ENCODE results near the gene SIK2.

SIK2 gene

GRCh38 chr11:111607751-111608150 lies 5.5 kb downstream of the SIK2 start:
- TF ChIP-seq TAF1 (IDR thresholded peaks at IDR 0.05; ENCODE audit: borderline replicate concordance, insufficient read depth, low read length) (no peak), FOXP2 (optimal IDR thresholded peaks at IDR 0.05; ENCODE audit: borderline replicate concordance, extremely low read depth, extremely low read length, insufficient read depth) (no peak), POLR2AphosphoS5 (IDR thresholded peaks at IDR 0.05; ENCODE audit: low read depth, low read length) (no peak), SIN3A (IDR thresholded peaks at IDR 0.05; ENCODE audit: borderline replicate concordance, insufficient read depth, low read length) (no peak), REST (IDR thresholded peaks at IDR 0.05; ENCODE audit: insufficient read depth in 1 of 2, low read depth in 2 of 2, low read length in 2 of 2) (no peak)

DNA sequence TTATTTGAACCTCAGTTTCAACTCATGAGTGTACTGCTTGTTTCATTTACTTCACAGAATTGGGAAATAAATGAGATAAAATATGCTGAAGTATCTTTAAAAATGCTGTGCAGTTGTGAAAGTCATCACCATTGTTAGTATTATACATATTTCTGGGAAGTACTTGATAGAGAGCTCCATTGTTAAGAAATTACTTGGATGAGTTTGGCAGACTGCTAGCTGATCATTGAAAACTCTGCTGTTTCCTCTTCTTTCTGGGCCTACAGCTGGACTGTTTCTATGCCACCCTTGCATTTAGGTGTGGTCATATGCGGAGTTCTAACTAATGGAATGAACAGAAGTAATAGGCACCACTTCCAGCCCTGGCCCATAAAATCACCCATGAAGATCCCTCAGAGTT lies 10.0 kb downstream of the SIK2 start:
- TF ChIP-seq SIN3A (IDR thresholded peaks at IDR 0.05; ENCODE audit: borderline replicate concordance, insufficient read depth, low read length): no peak
- no peak for TF ChIP-seq FOXP2 (optimal IDR thresholded peaks at IDR 0.05; ENCODE audit: borderline replicate concordance, extremely low read depth, extremely low read length, insufficient read depth)
- no peak for TF ChIP-seq POLR2AphosphoS5 (IDR thresholded peaks at IDR 0.05; ENCODE audit: low read depth, low read length)
- no peak for TF ChIP-seq TAF1 (IDR thresholded peaks at IDR 0.05; ENCODE audit: borderline replicate concordance, insufficient read depth, low read length)
- TF ChIP-seq REST (IDR thresholded peaks at IDR 0.05; ENCODE audit: insufficient read depth in 1 of 2, low read depth in 2 of 2, low read length in 2 of 2): no peak

DNA sequence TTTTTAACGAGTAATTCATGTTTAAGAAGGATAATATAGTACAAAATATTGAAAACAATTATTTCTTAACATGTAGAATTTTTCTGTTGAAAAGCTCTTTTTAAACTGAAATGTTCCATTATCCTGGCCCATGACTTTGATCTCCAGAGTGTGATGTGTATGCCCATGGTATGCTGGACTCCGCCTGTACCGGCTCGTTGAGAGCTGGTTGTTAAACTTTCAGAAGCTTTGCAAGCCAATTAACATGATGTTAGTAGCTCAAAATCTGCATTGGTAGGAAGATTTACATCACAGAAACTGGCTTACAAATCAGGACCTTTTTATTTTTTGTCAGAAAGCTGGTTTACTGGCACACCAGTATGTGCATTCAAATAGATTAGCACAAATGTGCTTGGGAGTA lies 15.0 kb downstream of the SIK2 start:
- TF ChIP-seq POLR2AphosphoS5 (IDR thresholded peaks at IDR 0.05; ENCODE audit: low read depth, low read length) (no peak), FOXP2 (optimal IDR thresholded peaks at IDR 0.05; ENCODE audit: borderline replicate concordance, extremely low read depth, extremely low read length, insufficient read depth) (no peak), TAF1 (IDR thresholded peaks at IDR 0.05; ENCODE audit: borderline replicate concordance, insufficient read depth, low read length) (no peak)

DNA sequence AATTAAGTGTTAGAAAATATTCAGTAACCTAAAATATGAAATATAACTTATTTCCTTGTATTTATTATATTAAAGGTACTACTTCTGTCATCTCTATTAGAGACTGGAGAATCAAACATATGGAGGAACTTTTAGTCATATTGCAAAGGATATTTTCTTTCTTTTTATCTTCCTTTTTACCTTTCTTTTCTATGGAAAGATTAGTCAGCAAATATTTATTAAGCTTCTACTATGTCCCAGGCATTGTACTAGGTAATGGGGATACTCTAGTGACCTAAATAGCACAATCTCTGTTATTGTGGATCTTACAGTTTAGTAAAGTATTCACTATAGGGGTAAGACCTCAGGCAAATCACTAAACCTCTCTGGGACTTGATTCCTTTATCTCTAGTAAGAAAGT lies 18.3 kb downstream of the SIK2 start:
- no peak for TF ChIP-seq REST (IDR thresholded peaks at IDR 0.05; ENCODE audit: insufficient read depth in 1 of 2, low read depth in 2 of 2, low read length in 2 of 2)
- TF ChIP-seq TAF1 (IDR thresholded peaks at IDR 0.05; ENCODE audit: borderline replicate concordance, insufficient read depth, low read length): no peak
- no peak for TF ChIP-seq POLR2AphosphoS5 (IDR thresholded peaks at IDR 0.05; ENCODE audit: low read depth, low read length)
- no peak for TF ChIP-seq FOXP2 (optimal IDR thresholded peaks at IDR 0.05; ENCODE audit: borderline replicate concordance, extremely low read depth, extremely low read length, insufficient read depth)
- TF ChIP-seq SIN3A (IDR thresholded peaks at IDR 0.05; ENCODE audit: borderline replicate concordance, insufficient read depth, low read length): no peak

DNA sequence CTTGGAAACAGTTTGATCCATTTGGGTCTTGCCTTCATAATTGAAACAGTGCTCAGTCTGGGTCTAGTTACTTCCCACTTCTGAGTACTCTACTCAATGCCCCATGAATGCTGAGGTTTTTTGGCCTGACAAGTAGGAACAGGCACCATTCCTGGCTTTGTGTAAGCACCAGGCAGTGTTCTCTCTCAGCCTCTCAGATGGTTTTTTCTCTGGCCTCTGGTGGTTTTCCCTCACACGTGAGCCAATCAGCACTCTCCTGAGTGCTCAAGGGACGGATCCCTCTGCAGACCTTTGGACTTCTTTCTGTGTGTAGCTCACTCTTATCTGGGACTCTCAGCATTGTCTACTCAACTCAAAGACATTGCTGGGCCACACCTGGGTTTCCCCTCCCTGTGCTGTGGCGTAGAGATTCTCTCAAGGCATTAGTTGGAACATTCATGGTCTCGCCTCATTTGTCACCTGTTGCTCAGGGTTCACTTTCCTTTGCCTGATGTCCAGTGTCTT lies 21.3 kb downstream of the SIK2 start:
- no peak for TF ChIP-seq TAF1 (IDR thresholded peaks at IDR 0.05; ENCODE audit: borderline replicate concordance, insufficient read depth, low read length)
- TF ChIP-seq FOXP2 (optimal IDR thresholded peaks at IDR 0.05; ENCODE audit: borderline replicate concordance, extremely low read depth, extremely low read length, insufficient read depth): no peak
- TF ChIP-seq REST (IDR thresholded peaks at IDR 0.05; ENCODE audit: insufficient read depth in 1 of 2, low read depth in 2 of 2, low read length in 2 of 2): no peak
- no peak for TF ChIP-seq POLR2AphosphoS5 (IDR thresholded peaks at IDR 0.05; ENCODE audit: low read depth, low read length)
- no peak for TF ChIP-seq SIN3A (IDR thresholded peaks at IDR 0.05; ENCODE audit: borderline replicate concordance, insufficient read depth, low read length)

Measured in PFSK-1 (cell line).